ENCODE data around the gene LCP1.

Gene LCP1

GRCh38 chr13:46101002-46101401 is 81.0 kb downstream of the LCP1 start:
- DNase-seq (ENCODE audit: low spot score): no peak

DNA sequence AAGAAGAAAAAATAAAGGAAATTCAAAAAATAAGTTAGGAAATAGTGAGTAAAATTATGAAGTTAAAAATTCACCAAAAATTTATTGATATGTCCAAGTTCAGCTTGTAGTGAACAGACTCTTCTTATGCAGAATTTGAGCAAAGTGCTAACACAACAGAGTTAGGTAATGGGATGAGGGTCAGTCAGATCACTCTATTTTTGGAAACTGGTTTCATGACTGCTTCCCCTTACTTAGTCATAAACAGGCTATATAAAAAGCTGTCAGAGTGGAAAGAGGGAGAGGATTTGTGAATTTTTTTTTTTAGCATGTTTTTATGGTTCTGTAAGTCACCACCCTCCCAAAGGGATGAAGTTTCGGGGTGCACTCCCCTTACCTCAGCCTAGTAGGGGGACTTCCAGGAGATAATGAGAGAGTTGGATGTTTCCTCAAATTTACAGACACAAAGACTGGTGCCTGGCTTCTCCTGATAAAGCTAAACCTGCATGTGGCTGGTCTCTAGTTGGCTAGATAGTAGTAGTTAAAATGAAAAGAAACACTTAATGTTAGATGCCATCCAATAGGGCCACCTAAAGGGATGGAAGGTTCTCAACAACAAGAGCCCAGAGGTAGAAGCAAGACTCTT is 81.7 kb downstream of the LCP1 start:
- DNase-seq (ENCODE audit: low spot score): no peak

GRCh38 chr13:46097663-46098062 is 84.3 kb downstream of the LCP1 start:
- no peak for DNase-seq (ENCODE audit: low spot score)

DNA sequence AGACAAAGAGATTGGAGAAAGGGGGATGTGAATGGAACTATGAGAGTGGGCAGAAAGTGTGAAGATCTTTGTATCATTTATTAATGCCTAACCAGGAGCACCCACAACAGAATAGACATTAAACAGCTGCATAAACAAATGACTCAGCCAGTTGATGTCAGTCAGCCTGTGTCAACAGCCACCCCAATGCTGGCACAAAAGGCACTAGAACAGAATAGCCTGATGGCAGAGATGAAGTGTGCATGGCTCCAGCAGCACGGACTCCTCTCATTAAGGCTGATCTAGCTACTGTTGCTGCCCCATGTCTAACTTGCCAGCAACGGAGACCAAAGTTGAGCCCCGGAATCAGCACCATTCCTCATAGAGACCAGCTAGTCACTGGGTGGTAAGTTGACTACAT is 85.0 kb downstream of the LCP1 start:
- no peak for DNase-seq (ENCODE audit: low spot score)

DNA sequence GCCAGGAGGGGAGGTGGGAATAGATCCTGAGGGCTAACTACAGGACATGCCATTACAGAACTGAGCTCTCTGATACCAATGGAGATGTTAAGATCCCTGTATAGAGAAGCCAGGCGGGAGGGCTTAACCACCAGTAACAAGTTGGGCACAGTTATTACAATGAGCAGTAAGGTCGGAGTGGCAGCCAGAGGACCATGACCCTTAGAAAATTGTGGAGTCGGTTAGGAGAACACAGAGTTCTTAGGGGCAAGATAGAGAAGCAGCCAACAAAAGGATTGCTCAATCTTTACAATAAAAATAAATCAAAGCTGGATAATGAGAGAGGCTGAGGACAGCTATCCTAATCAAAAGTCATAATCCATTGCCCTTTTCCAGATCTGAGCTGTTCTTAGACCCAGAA is 87.5 kb downstream of the LCP1 start:
- DNase-seq (ENCODE audit: low spot score): no peak

DNA sequence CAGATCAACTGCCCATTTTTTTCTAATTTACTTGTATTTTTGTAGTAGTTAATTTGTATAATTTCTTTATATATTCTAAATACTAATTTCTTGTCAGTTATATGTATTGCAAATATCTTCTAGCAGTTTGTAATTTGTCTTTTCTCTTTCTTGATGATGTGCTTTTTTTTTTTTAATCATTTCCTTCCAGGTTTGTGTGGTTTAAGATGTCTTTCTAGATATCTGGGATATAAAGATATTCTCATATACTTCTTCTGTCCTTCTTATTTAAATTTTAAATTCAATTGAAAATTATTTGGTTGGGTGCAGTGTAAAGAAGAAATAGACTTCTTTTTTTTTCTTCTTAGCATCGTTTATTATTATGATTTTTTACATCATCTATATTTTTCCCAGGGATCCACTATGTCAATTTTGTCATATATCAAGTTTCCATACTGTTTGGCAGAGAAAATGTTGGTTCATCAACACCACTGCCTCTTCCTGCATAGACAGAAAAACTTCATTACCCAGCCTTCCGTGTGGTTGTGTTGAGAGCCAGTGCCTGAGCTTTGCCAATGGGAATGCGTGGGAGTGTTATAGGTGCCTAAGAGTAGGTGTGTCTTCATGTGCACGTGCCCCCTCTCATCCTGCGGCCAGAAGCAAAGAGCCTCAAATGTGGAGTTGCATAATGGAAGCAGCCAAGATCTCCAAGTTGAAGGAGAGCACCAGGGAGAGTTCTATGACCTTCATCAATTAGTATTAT is 93.0 kb downstream of the LCP1 start:
- no peak for DNase-seq (ENCODE audit: low spot score)

DNA sequence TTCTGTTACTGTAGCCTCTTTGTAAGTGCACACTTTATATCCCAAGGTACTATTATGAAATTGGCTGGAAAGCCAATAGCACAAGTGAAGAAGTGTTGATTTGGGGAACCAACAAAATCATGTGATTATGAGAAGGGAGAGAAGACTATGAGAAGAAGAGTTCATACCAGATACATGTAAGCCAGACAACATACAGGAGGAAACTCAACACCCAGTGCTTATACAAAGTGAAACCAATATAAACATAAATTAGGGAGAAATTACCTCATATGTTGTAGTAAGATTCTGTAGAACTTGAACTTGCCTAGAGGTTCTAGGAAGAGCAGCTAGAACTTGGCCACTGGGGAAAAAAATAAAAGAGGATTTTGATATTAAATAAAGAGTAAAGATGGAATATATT is 94.5 kb downstream of the LCP1 start:
- DNase-seq (ENCODE audit: low spot score): no peak

- DNase-seq (ENCODE audit: low spot score): no peak
These were observed 95.0 kb downstream of the LCP1 start for GRCh38 chr13:46086985-46087384.

DNA sequence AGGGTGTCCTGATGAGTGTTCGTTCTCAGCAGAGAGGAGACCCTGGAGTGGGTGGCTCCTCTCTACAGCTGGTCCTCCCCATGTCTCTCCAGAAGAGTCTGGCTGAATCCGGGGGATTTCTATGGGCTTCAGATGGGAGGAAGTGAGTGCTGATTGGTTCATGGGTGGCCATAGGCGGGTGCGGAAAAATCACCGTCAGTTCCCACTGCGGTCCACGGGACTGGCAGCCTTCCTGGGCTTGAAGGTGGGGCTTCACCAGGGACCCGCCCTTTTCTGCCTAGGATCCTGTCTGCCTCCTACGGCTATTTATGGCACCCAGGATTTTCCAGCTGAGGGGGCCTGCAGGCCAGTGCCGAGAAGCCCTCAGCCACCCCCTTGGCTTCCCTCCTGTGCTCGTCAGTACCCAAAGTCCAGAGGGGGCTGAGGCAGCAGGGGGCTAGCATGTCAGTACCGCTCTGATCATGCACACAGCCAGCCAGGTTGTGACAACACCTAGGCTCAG is 95.5 kb downstream of the LCP1 start:
- DNase-seq (ENCODE audit: low spot score): no peak

- no peak for DNase-seq (ENCODE audit: low spot score)
These were observed 96.2 kb downstream of the LCP1 start for GRCh38 chr13:46085737-46086136.

DNA sequence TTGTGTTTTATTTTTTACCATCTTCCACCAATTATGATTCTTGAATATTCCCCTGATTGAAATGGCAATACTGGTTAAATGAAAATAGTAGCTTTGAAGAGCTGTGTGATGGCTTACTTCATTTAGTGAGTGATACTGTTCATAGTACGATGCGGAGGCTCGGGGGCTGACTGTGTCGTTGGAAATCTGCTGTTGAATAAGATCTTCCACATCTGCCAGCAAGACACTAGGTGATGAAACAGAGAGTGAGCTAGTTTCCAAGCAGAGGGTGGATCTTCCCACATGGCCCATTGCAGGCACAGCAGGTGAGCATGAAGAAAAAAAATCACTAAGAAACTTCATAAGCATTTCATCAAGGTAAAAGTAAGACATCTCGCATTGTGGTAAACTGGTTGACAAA is 99.7 kb downstream of the LCP1 start:
- no peak for DNase-seq (ENCODE audit: low spot score)

GRCh38 chr13:46079770-46080169 is 102.2 kb downstream of the LCP1 start:
- DNase-seq (ENCODE audit: low spot score): no peak

GRCh38 chr13:46077265-46077664 is 104.7 kb downstream of the LCP1 start:
- no peak for DNase-seq (ENCODE audit: low spot score)

GRCh38 chr13:46076827-46077226 is 105.2 kb downstream of the LCP1 start:
- DNase-seq (ENCODE audit: low spot score): no peak

All from iPS-NIHi11 (cell line).